C4-2B (cell line): Measurements from ENCODE around the gene PCDH9.

ENCODE experiments used
- ZFX ChIP-seq: fragments of 450-650 bp; IDR thresholded peaks from 2 replicates; pipeline ENCODE4 v1.6.1; 2017
- TF ChIP-seq, protein P1 (sequence below): fragments of 450-650 bp; conservative IDR thresholded peaks from 2 replicates; pipeline ENCODE4 v1.5.1; 2017; ENCODE audit warnings: mild to moderate bottlenecking

DNA sequence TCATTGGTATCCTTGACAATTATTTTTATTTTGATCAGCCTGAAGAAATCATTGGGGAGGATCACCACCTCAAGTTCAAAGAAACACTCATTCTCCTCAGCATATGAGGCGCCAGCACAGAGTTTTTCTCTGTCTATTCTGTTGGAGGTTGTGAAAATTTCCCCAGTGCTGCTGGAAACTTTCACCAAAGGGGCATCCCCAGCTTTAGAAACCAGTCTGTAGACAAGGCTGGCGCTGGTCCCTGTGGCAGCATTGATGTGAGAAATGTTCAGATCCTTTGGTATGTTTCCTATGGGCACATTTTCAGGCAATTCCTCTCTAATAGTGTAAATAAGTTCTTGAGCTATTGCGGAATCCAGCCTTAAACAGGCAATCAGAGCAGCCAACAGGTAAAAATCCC lies 2.1 kb downstream of the PCDH9 start:
- TF ChIP-seq, protein P1, sequence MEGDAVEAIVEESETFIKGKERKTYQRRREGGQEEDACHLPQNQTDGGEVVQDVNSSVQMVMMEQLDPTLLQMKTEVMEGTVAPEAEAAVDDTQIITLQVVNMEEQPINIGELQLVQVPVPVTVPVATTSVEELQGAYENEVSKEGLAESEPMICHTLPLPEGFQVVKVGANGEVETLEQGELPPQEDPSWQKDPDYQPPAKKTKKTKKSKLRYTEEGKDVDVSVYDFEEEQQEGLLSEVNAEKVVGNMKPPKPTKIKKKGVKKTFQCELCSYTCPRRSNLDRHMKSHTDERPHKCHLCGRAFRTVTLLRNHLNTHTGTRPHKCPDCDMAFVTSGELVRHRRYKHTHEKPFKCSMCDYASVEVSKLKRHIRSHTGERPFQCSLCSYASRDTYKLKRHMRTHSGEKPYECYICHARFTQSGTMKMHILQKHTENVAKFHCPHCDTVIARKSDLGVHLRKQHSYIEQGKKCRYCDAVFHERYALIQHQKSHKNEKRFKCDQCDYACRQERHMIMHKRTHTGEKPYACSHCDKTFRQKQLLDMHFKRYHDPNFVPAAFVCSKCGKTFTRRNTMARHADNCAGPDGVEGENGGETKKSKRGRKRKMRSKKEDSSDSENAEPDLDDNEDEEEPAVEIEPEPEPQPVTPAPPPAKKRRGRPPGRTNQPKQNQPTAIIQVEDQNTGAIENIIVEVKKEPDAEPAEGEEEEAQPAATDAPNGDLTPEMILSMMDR: no peak
- TF ChIP-seq ZFX: no peak
